MM.1S (cell line): ENCODE results near the gene MAD1L1.

Experiments
- DNase-seq: peaks from one replicate; pipeline ENCODE4 v3.0.0-alpha.2; 2015
- H2AFZ ChIP-seq: fragments of 300-600 bp; sonication (generic); 2 replicates; pipeline ENCODE4 v1.6.0; 2016; ENCODE audit warnings: antibody characterized with exemption, low read length
- H3F3A ChIP-seq: fragments of 300-600 bp; sonication (generic); 2 replicates; pipeline ENCODE4 v1.6.1; 2016; ENCODE audit warnings: mild to moderate bottlenecking, antibody characterized with exemption, low read length, moderate library complexity, mixed read lengths; ENCODE audit not compliant: insufficient read depth
- H3K27ac ChIP-seq: fragments of 300-600 bp; sonication (generic); 2 replicates; pipeline ENCODE4 v1.5.1; 2016; ENCODE audit warnings: mild to moderate bottlenecking, low read length
- H3K27me3 ChIP-seq: fragments of 300-600 bp; sonication (generic); replicated peaks from 2 replicates; pipeline ENCODE4 v1.6.0; 2016; ENCODE audit warnings: low read length; ENCODE audit not compliant: insufficient read depth
- H3K36me3 ChIP-seq: fragments of 300-600 bp; sonication (generic); replicated peaks from 2 replicates; pipeline ENCODE4 v1.6.1; 2016; ENCODE audit warnings: mild to moderate bottlenecking, low read length, mixed read lengths; ENCODE audit not compliant: insufficient read depth
- H3K4me1 ChIP-seq: fragments of 300-600 bp; sonication (generic); 2 replicates; pipeline ENCODE4 v1.6.1; 2016; ENCODE audit warnings: low read length, mixed read lengths
- H3K4me2 ChIP-seq: fragments of 300-600 bp; sonication (generic); 2 replicates; pipeline ENCODE4 v1.6.0; 2016; ENCODE audit warnings: low read depth, low read length
- H3K4me3 ChIP-seq: fragments of 300-600 bp; sonication (generic); 2 replicates; pipeline ENCODE4 v1.5.1; 2016; ENCODE audit warnings: low read length, mixed read lengths
- H3K79me2 ChIP-seq: fragments of 300-600 bp; sonication (generic); 2 replicates; pipeline ENCODE4 v1.6.1; 2016; ENCODE audit warnings: mixed run types, low read length, mixed read lengths
- H3K9ac ChIP-seq: fragments of 300-600 bp; sonication (generic); 2 replicates; pipeline ENCODE4 v1.6.1; 2016; ENCODE audit warnings: low read length, mixed read lengths
- H3K9me2 ChIP-seq: fragments of 300-600 bp; sonication (generic); replicated peaks from 2 replicates; pipeline ENCODE4 v1.6.1; 2016; ENCODE audit warnings: mild to moderate bottlenecking, low read length, mixed read lengths; ENCODE audit not compliant: insufficient read depth
- H3K9me3 ChIP-seq: fragments of 300-600 bp; sonication (generic); replicated peaks from 2 replicates; pipeline ENCODE4 v1.6.1; 2016; ENCODE audit warnings: mild to moderate bottlenecking, low read length, mixed read lengths; ENCODE audit not compliant: insufficient read depth
- H4K20me1 ChIP-seq: fragments of 300-600 bp; sonication (generic); 2 replicates; pipeline ENCODE4 v1.6.1; 2016; ENCODE audit warnings: mild to moderate bottlenecking, low read length, moderate library complexity, mixed read lengths; ENCODE audit not compliant: insufficient read depth
- EZH2 ChIP-seq: fragments of 300-600 bp; sonication (generic); optimal IDR thresholded peaks from 2 replicates; pipeline ENCODE3; 2017; ENCODE audit warnings: low read depth, mild to moderate bottlenecking, antibody characterized with exemption, low read length, mixed read lengths
- EZH2phosphoT487 ChIP-seq: fragments of 300-600 bp; sonication (generic); IDR thresholded peaks from 2 replicates; pipeline ENCODE4 v1.6.1; 2018; ENCODE audit warnings: antibody characterized with exemption, low read length
- TF ChIP-seq, protein P1 (sequence below): fragments of 300-600 bp; sonication (generic); IDR thresholded peaks from 2 replicates; pipeline ENCODE4 v1.5.1; 2016; ENCODE audit warnings: antibody characterized with exemption, low read length, mixed read lengths

Gene MAD1L1

DNA sequence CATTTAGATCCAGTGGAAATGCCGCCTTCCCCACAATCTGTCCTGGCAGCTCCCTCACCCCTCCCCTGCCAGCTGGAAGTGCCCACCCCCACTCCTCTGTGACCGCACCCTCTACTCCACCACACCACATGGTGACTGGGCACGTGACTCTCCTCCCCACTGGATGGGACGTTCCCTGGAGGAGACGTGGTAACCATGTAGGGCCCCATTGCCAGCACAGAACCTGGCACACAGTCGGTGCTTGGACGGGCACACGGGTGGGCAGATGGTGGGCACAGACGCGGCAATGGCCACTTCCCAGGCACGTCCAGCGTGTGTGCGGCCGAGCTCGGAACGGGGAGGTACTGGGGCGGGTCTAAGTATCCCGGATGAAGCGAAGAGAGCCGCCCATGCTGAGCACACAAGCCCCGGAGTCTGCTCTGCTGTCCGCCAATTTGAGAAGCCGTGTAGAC is 245.6 kb downstream of the MAD1L1 start:
- no peak overlapping the region for H3K27ac ChIP-seq
- no peaks in the 10 kb centered on the region for H3K9me2 ChIP-seq
- no peaks in the 10 kb centered on the region for H3K4me1 ChIP-seq
- no peak overlapping the region for H3K4me3 ChIP-seq
- no peak overlapping the region for H2AFZ ChIP-seq
- H3K9me3 ChIP-seq = no peaks in the 10 kb centered on the region
- DNase-seq = no peak
- H3K9ac ChIP-seq = no peak overlapping the region
- H3K79me2 ChIP-seq = no peaks in the 10 kb centered on the region
- TF ChIP-seq EZH2 = no peak
- no peak for TF ChIP-seq EZH2phosphoT487
- TF ChIP-seq, protein P1, sequence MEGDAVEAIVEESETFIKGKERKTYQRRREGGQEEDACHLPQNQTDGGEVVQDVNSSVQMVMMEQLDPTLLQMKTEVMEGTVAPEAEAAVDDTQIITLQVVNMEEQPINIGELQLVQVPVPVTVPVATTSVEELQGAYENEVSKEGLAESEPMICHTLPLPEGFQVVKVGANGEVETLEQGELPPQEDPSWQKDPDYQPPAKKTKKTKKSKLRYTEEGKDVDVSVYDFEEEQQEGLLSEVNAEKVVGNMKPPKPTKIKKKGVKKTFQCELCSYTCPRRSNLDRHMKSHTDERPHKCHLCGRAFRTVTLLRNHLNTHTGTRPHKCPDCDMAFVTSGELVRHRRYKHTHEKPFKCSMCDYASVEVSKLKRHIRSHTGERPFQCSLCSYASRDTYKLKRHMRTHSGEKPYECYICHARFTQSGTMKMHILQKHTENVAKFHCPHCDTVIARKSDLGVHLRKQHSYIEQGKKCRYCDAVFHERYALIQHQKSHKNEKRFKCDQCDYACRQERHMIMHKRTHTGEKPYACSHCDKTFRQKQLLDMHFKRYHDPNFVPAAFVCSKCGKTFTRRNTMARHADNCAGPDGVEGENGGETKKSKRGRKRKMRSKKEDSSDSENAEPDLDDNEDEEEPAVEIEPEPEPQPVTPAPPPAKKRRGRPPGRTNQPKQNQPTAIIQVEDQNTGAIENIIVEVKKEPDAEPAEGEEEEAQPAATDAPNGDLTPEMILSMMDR = no peak
- H4K20me1 ChIP-seq = no peaks in the 10 kb centered on the region
- H3K36me3 ChIP-seq = no peaks in the 10 kb centered on the region
- no peak overlapping the region for H3K4me2 ChIP-seq
- H3K27me3 ChIP-seq = no peaks in the 10 kb centered on the region
- no peaks in the 10 kb centered on the region; the same call in 1 of the 2 replicates for H3F3A ChIP-seq

DNA sequence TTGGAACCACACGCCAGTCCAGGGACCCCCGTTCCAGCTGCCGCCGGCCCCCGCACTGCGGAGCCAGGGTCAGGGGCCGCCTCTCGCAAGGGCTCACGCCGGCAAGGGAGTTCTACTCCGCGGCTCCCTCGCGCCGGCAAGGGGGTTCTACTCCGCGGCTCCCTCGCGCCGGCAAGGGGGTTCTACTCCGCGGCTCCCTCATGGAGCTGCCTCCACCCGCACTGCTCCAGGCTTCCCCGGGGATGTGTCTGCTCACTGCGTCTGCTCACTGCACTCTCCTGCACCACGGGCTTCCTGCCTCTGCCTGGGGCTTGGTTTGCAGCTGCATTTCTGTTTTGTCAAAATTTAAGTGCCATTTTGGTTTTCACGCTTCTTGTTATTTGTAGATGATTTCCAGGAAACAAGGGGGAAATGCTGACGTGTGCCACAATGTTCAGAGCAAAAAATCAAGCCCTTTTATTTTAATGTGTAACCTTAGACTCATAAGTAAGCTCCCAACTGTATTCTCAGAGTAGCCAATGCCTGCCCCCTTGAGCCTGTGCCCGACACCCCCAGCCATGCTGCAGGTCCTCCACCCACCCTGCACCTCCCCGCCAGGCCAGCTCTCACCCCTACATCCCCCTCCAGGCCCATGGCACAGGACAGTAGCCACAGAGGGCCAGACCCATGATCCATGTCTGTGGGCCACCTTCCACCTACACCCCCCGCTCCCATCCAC is 246.2 kb downstream of the MAD1L1 start:
- Histone ChIP-seq H3K9ac (no peak overlapping the region), H4K20me1 (no peaks in the 10 kb centered on the region)

DNA sequence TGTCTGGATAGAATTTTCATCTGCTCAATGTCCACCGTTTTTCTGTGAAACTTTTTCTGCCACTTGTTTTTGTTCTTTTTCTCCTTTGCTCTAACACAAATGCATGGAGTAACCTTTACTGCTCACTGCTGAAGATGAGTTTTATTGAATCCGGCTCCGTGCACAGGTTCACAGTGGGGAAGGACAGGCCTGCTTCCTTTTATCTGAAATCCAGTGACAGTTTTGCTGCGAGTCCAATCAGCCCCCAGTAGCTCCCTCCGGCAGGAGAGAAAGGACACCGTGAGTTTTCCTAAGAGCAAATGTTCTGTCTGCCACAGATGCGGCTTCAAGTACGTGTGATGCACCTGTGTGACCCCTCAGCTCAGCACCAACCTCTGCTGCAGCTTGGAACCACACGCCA is 246.8 kb downstream of the MAD1L1 start:
- Histone ChIP-seq H4K20me1 (no peaks in the 10 kb centered on the region), H3K36me3 (no peaks in the 10 kb centered on the region)

More for the DNA sequence above, 246.2 kb downstream of the MAD1L1 start:
- TF ChIP-seq EZH2phosphoT487 = no peak
- TF ChIP-seq, protein P1 = no peak
- no peak for TF ChIP-seq EZH2
- no peak overlapping the region for H3K4me2 ChIP-seq
- no peaks in the 10 kb centered on the region for H3K79me2 ChIP-seq
- no peak overlapping the region for H2AFZ ChIP-seq
- H3K4me3 ChIP-seq = no peak overlapping the region
- H3K4me1 ChIP-seq = no peaks in the 10 kb centered on the region
- H3F3A ChIP-seq = no peaks in the 10 kb centered on the region; the same call in 1 of the 2 replicates
- H3K27ac ChIP-seq = no peak overlapping the region
- no peaks in the 10 kb centered on the region for H3K9me2 ChIP-seq
- H3K36me3 ChIP-seq = no peaks in the 10 kb centered on the region
- DNase-seq = no peak
- H3K27me3 ChIP-seq = no peaks in the 10 kb centered on the region
- no peaks in the 10 kb centered on the region for H3K9me3 ChIP-seq

More for the DNA sequence above, 246.8 kb downstream of the MAD1L1 start:
- Histone ChIP-seq H3K27me3 (no peaks in the 10 kb centered on the region), H3K4me3 (no peak overlapping the region), H3F3A (no peaks in the 10 kb centered on the region; the same call in 1 of the 2 replicates), H2AFZ (no peak overlapping the region), H3K9me3 (no peaks in the 10 kb centered on the region), H3K4me2 (no peak overlapping the region), H3K27ac (no peak overlapping the region), H3K9ac (no peak overlapping the region), H3K79me2 (no peaks in the 10 kb centered on the region), H3K4me1 (no peaks in the 10 kb centered on the region), H3K9me2 (no peaks in the 10 kb centered on the region)
- DNase-seq = no peak
- TF ChIP-seq EZH2phosphoT487 = no peak
- TF ChIP-seq, protein P1 = no peak
- TF ChIP-seq EZH2 = no peak
